Liver (tissue), 9 donors: ENCODE data around the gene ABHD12B. TPM values are rescaled to one million over a fixed set of nuclear protein-coding genes. Genes with fewer than 3 reads are reported as not detected.

Source experiments
- DNase-seq: peaks from one replicate; pipeline ENCODE4 v3.0.0-alpha.2; 2017; ENCODE audit warnings: low spot score
- H3K27ac ChIP-seq, 2 donors: one replicate each; pipeline ENCODE4 v1.7.0; 2013; ENCODE audit warnings: inconsistent platforms in 2 of 2, low read length in 2 of 2, control low read depth in 1 of 2, low read depth in 1 of 2, mild to moderate bottlenecking in 1 of 2
- H3K27me3 ChIP-seq, 4 donors: one replicate each; pipeline versions ENCODE4 v1.6.1 to v1.7.0; 2013; ENCODE audit warnings: low read length in 3 of 4, inconsistent platforms in 1 of 4, mild to moderate bottlenecking in 1 of 4, moderate library complexity in 1 of 4; ENCODE audit not compliant: control insufficient read depth in 4 of 4, insufficient read depth in 4 of 4
- H3K36me3 ChIP-seq, 4 donors: one replicate each; pipeline versions ENCODE4 v1.6.1 to v1.7.0; 2013; ENCODE audit warnings: low read length in 3 of 4, mild to moderate bottlenecking in 3 of 4, low read depth in 1 of 4, moderate library complexity in 1 of 4; ENCODE audit not compliant: control insufficient read depth in 4 of 4, insufficient read depth in 3 of 4
- H3K4me1 ChIP-seq, 4 donors: one replicate each; pipeline versions ENCODE4 v1.6.1 to v1.7.0; 2013; ENCODE audit warnings: low read length in 3 of 4, mild to moderate bottlenecking in 3 of 4, moderate library complexity in 1 of 4; ENCODE audit not compliant: control insufficient read depth in 4 of 4, insufficient read depth in 4 of 4
- H3K4me3 ChIP-seq, 3 donors: one replicate each; pipeline versions ENCODE4 v1.6.1 to v1.7.0; 2013; ENCODE audit warnings: low read length in 3 of 3, control low read depth in 1 of 3, low read depth in 1 of 3, mild to moderate bottlenecking in 1 of 3
- H3K9ac ChIP-seq, 2 donors: one replicate each; pipeline ENCODE4 v1.7.0; 2013; ENCODE audit warnings: low read length in 2 of 2, mild to moderate bottlenecking in 2 of 2, moderate library complexity in 2 of 2, control low read depth in 1 of 2, low read depth in 1 of 2
- H3K9me3 ChIP-seq, 4 donors: one replicate each; pipeline versions ENCODE4 v1.6.1 to v1.7.0; 2013; ENCODE audit warnings: low read length in 3 of 4; ENCODE audit not compliant: control insufficient read depth in 4 of 4
- ATF3 ChIP-seq: IDR thresholded peaks from 2 replicates; pipeline ENCODE4 v1.6.1; 2016; ENCODE audit warnings: antibody characterized with exemption
- CTCF ChIP-seq: fragments of 150-350 bp; IDR thresholded peaks from 2 replicates; pipeline ENCODE4 v1.5.1; 2017; ENCODE audit warnings: improper control_type of control experiment, low read depth, low read length; ENCODE audit not compliant: missing input control
- EGR1 ChIP-seq, 2 donors: IDR thresholded peaks; 2 replicates each; pipeline ENCODE4 v1.6.1; 2016 to 2018; ENCODE audit warnings: antibody characterized with exemption in 2 of 2, low read depth in 2 of 2
- FOXA1 ChIP-seq: IDR thresholded peaks from 2 replicates; pipeline ENCODE4 v1.6.1; 2016; ENCODE audit warnings: antibody characterized with exemption
- FOXA2 ChIP-seq: IDR thresholded peaks from 2 replicates; pipeline ENCODE4 v1.6.1; 2016; ENCODE audit warnings: antibody characterized with exemption
- GABPA ChIP-seq, 2 donors: IDR thresholded peaks in 1 of 2; conservative IDR thresholded peaks in 1 of 2; 2 replicates each; pipeline ENCODE4 v1.6.1; 2016; ENCODE audit warnings: antibody characterized with exemption in 2 of 2, mild to moderate bottlenecking in 1 of 2, moderate library complexity in 1 of 2
- HNF4A ChIP-seq, 2 donors: conservative IDR thresholded peaks; 2 replicates each; pipeline ENCODE4 v1.6.1; 2016; ENCODE audit warnings: antibody characterized with exemption in 2 of 2, mild to moderate bottlenecking in 2 of 2
- HNF4G ChIP-seq: IDR thresholded peaks from 2 replicates; pipeline ENCODE4 v1.6.1; 2016; ENCODE audit warnings: antibody characterized with exemption
- JUND ChIP-seq, 2 donors: IDR thresholded peaks; 2 replicates each; pipeline ENCODE4 v1.6.1; 2016; ENCODE audit warnings: antibody characterized with exemption in 2 of 2
- NR2F2 ChIP-seq: IDR thresholded peaks from 2 replicates; pipeline ENCODE4 v1.6.1; 2016; ENCODE audit warnings: antibody characterized with exemption
- RAD21 ChIP-seq, 2 donors: IDR thresholded peaks; 2 replicates each; pipeline ENCODE4 v1.6.1; 2016; ENCODE audit warnings: antibody characterized with exemption in 2 of 2, mild to moderate bottlenecking in 2 of 2
- RXRA ChIP-seq, 2 donors: IDR thresholded peaks; 2 replicates each; pipeline ENCODE4 v1.6.1; 2017 to 2018; ENCODE audit warnings: antibody characterized with exemption in 2 of 2, mild to moderate bottlenecking in 1 of 2
- SP1 ChIP-seq: IDR thresholded peaks from 2 replicates; pipeline ENCODE4 v1.6.1; 2018; ENCODE audit warnings: antibody characterized with exemption, mild to moderate bottlenecking
- TAF1 ChIP-seq: conservative IDR thresholded peaks from 2 replicates; pipeline ENCODE4 v1.6.1; 2016; ENCODE audit warnings: antibody characterized with exemption, mild to moderate bottlenecking
- YY1 ChIP-seq: IDR thresholded peaks from 2 replicates; pipeline ENCODE4 v1.6.1; 2016; ENCODE audit warnings: antibody characterized with exemption, mild to moderate bottlenecking
- WGBS: extraction: QIAGEN DNeasy Blood & Tissue Kit; methylation state at CpG from one replicate; pipeline ENCODE4 v1.1.7; 2013; 5-methylcytosine and 5-hydroxymethylcytosine counted together
- polyA plus RNA-seq, 2 donors: library from polyadenylated mRNA; stranded (reverse) in 1 of 2; unstranded in 1 of 2; fragments of 200-250 nt in 1 of 2; fragments of >200 nt in 1 of 2; fragmentation: Nextera tagmentation in 1 of 2; extraction: Ambion mirVana in 1 of 2; gene quantifications; one replicate each; pipeline versions ENCODE4 v1.2.1 to v1.2.3, GENCODE V29; 2013 to 2015
- total RNA-seq, 2 donors: library from RNA; depleted of rRNA; stranded (reverse); fragments of >200 nt; gene quantifications; one replicate each; pipeline ENCODE4 v1.2.3, GENCODE V29; 2014
- TF ChIP-seq, protein P1 (sequence below): IDR thresholded peaks from 2 replicates; pipeline ENCODE4 v1.6.1; 2016; ENCODE audit warnings: antibody characterized with exemption
- TF ChIP-seq, protein P2 (sequence below): IDR thresholded peaks from 2 replicates; pipeline ENCODE4 v1.6.1; 2016; ENCODE audit warnings: antibody characterized with exemption, mild to moderate bottlenecking
- TF ChIP-seq, protein P3 (sequence below): IDR thresholded peaks from 2 replicates; pipeline ENCODE4 v1.6.1; 2016; ENCODE audit warnings: antibody characterized with exemption
- donor health status: healthy.
- donor health status: healthy.
- donor health status: healthy.
- donor health status: healthy.
- donor health status: healthy.

Gene ABHD12B
- total and polyA plus RNA-seq, 4 donors = 0.09 to 0.58 TPM; not detected in 2

- TF ChIP-seq CTCF = no peak
Measured at GRCh38 chr14:50826681-50827080, 45.2 kb upstream of the ABHD12B start (continued).

DNA sequence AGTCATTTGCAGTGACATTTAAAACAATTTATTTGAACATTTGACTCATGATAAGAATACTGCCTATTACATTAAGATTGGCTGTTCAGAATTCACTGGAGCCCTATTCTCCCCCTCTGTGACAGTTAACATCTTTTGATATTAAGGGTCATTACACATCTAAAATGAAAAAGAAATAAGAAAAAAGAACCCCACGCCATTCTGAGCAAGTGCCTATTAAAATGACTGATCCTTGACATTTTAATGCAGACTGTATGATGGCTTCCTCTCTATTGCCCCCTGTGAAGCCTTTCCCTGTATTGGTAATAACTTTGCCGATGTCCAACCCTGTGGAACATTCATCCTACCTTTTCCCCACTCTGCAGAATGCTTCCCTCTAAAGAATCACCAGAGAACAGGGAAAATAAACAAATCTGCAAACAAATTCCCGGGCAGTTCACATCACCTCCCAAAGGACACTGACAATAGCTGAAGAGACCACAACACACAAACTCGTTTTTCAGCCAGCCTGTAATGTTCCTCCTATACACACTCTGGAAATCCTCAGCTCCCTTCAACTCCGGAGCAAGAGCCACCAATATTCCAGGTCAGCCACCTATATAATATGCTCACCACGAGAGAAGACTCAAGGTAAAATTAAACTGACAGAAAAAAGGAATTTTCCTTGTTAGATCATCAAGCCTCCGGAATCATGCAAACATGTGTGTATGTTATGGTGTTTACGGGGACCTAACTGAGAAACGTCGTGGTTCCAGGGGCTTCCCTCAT, 42.9 kb upstream of the ABHD12B start:
- TF ChIP-seq EGR1 (IDR thresholded peaks at IDR 0.05; ENCODE audit: low read depth in 2 of 2) (no peak), HNF4G (no peak), RAD21 (IDR thresholded peaks at IDR 0.05) (no peak), TAF1 (no peak), ATF3 (no peak), NR2F2 (no peak), HNF4A (conservative IDR thresholded peaks at IDR 0.05) (no peak), GABPA (IDR thresholded peaks at IDR 0.05 in 1 of 2, conservative IDR thresholded peaks at IDR 0.05 in 1 of 2) (no peak), FOXA1 (no peak), CTCF (no peak), YY1 (no peak), JUND (IDR thresholded peaks at IDR 0.05) (no peak), FOXA2 (no peak), SP1 (no peak), RXRA (IDR thresholded peaks at IDR 0.05) (no peak)
- TF ChIP-seq, protein P1, sequence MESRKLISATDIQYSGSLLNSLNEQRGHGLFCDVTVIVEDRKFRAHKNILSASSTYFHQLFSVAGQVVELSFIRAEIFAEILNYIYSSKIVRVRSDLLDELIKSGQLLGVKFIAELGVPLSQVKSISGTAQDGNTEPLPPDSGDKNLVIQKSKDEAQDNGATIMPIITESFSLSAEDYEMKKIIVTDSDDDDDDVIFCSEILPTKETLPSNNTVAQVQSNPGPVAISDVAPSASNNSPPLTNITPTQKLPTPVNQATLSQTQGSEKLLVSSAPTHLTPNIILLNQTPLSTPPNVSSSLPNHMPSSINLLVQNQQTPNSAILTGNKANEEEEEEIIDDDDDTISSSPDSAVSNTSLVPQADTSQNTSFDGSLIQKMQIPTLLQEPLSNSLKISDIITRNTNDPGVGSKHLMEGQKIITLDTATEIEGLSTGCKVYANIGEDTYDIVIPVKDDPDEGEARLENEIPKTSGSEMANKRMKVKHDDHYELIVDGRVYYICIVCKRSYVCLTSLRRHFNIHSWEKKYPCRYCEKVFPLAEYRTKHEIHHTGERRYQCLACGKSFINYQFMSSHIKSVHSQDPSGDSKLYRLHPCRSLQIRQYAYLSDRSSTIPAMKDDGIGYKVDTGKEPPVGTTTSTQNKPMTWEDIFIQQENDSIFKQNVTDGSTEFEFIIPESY = no peak
- TF ChIP-seq, protein P2, sequence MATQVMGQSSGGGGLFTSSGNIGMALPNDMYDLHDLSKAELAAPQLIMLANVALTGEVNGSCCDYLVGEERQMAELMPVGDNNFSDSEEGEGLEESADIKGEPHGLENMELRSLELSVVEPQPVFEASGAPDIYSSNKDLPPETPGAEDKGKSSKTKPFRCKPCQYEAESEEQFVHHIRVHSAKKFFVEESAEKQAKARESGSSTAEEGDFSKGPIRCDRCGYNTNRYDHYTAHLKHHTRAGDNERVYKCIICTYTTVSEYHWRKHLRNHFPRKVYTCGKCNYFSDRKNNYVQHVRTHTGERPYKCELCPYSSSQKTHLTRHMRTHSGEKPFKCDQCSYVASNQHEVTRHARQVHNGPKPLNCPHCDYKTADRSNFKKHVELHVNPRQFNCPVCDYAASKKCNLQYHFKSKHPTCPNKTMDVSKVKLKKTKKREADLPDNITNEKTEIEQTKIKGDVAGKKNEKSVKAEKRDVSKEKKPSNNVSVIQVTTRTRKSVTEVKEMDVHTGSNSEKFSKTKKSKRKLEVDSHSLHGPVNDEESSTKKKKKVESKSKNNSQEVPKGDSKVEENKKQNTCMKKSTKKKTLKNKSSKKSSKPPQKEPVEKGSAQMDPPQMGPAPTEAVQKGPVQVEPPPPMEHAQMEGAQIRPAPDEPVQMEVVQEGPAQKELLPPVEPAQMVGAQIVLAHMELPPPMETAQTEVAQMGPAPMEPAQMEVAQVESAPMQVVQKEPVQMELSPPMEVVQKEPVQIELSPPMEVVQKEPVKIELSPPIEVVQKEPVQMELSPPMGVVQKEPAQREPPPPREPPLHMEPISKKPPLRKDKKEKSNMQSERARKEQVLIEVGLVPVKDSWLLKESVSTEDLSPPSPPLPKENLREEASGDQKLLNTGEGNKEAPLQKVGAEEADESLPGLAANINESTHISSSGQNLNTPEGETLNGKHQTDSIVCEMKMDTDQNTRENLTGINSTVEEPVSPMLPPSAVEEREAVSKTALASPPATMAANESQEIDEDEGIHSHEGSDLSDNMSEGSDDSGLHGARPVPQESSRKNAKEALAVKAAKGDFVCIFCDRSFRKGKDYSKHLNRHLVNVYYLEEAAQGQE = no peak
- TF ChIP-seq, protein P3, sequence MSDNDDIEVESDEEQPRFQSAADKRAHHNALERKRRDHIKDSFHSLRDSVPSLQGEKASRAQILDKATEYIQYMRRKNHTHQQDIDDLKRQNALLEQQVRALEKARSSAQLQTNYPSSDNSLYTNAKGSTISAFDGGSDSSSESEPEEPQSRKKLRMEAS = no peak
- whole genome bisulfite sequencing = 80% methylated on average over 10 of the region's 10 CpGs
- H3K27me3 ChIP-seq = no peaks in the 10 kb centered on the region
- peaks cover 0 to 27% (median 12%) of the 10 kb centered on the region in 4 donors for H3K4me1 ChIP-seq
- DNase-seq = no peak
- H3K4me3 ChIP-seq = no peak overlapping the region
- no peak overlapping the region for H3K27ac ChIP-seq
- H3K9me3 ChIP-seq = no peaks in the 10 kb centered on the region
- no peaks in the 10 kb centered on the region for H3K36me3 ChIP-seq
- no peak overlapping the region for H3K9ac ChIP-seq
